ENCODE measurements around the gene KBTBD7. TPM values are rescaled to one million over a fixed set of nuclear protein-coding genes. Genes with fewer than 3 reads are reported as not detected.

The KBTBD7 gene
- total and polyA plus RNA-seq, 9 of the 15 experiments (the other 6 are each of a cell fraction or from before 2014, with no cell fraction given): 1.8 to 4.4 (median 3.3) TPM

GRCh38 chr13:41229356-41229755, 35.0 kb upstream of the KBTBD7 start (continued):
- no peak for TF ChIP-seq CLOCK (CRISPR knock-in tag; IDR thresholded peaks at IDR 0.05; ENCODE audit: borderline replicate concordance)
- TF ChIP-seq TEAD1 (CRISPR knock-in tag; IDR thresholded peaks at IDR 0.05): no peak
- no peak for TF ChIP-seq ZFP36 (IDR thresholded peaks at IDR 0.05; ENCODE audit: low read depth, low read length, partially characterized antibody)
- TF ChIP-seq XRCC5 (IDR thresholded peaks at IDR 0.05; ENCODE audit: low read depth, low read length): no peak
- TF ChIP-seq BHLHE40 (IDR thresholded peaks at IDR 0.05; ENCODE audit: low read length): no peak
- no peak for TF ChIP-seq TAF1 (IDR thresholded peaks at IDR 0.05; ENCODE audit: control insufficient read depth, extremely low read depth, insufficient read depth, low read length, severe bottlenecking)
- no peak for TF ChIP-seq ESRRB (CRISPR knock-in tag; IDR thresholded peaks at IDR 0.05; ENCODE audit: borderline replicate concordance)
- TF ChIP-seq DMBX1 (CRISPR knock-in tag; IDR thresholded peaks at IDR 0.05; ENCODE audit: borderline replicate concordance): no peak
- TF ChIP-seq HOMEZ (CRISPR knock-in tag; IDR thresholded peaks at IDR 0.05): no peak
